Fibroblast of skin of scalp (primary cell): ENCODE measurements around the gene NLRP14. TPM values are rescaled to one million over a fixed set of nuclear protein-coding genes. Genes with fewer than 3 reads are reported as not detected.

Experiments used
- DNase-seq: peaks from one replicate; pipeline ENCODE4 v3.0.0-alpha.2; 2013
- polyA plus RNA-seq, 2 experiments: library from polyadenylated mRNA; unstranded; fragments of 120-200 nt; gene quantifications; one replicate each; pipeline ENCODE4 v1.2.1, GENCODE V29; 2013; ENCODE audit not compliant: insufficient read length in 2 of 2

NLRP14 gene
- polyA plus RNA-seq (2013, experiment 1 of 2; ENCODE audit: insufficient read length), result not detected
- polyA plus RNA-seq (2013, experiment 2 of 2; ENCODE audit: insufficient read length), result not detected

DNA sequence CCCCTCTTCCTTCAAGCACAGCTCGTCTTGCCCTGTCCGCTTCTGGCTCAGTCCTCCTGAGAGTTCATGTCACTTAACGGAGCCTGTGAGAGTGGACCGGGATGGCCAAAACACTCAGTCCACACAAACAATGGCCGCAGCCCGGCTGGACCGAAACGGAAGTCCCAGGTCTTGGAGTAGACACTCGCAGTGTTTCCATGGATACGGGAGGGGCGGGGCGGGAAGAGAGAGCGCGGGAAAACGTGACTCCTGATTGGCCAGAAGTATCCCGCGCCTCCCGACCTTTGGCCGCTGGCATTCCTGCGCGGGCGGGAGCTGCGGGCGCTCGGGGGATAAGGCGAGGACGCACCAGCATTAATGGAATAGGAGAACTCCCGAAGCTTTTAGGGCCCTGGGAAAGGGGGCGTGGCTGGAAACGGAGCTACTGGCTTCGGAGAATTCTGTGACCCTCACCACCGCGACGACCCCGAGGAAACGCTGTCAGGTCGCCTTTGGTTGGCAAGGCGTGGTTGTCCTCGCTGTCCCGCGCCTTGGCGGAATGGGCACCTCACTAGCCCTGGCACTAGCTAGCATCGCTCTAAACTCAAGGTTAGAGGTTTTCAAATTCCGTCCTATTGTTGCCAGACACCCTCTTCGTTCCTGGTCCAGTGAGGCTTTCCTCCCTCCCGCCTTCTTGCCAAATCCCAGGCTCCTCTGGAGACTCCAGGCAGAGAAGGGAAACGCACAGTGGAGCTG is at the start of gene NLRP14, which contains the start of gene ZNF214:
TSS of gene NLRP14 (plus strand) at position 297 of the 735 bp plus-strand sequence. CDS start 18,108 bp downstream, outside the sequence.
TSS of gene ZNF214 (minus strand) at position 164 of the 735 bp plus-strand sequence. CDS start 17,511 bp downstream, outside the sequence.
- peak; percentile 93 for DNase-seq

DNA sequence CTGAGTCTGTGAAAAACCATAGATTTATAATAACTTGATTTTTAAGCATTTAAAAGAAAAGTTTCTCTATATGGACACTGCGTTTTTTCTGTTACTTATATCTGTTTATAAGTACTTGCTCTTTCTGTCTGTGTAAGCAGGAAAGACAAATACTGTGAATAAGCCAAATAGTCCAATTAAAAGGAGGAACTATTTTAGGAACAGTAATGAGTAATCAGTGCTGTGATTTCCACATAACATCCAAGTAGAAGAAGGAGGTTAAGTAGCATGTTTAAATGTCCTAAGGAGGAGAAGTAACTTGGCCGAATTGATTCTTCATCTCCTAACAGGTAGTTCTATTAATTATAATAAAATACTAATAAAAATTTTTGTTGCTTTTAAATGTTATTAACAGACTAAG is 40.9 kb upstream of the NLRP14 start:
- DNase-seq, result no peak

DNA sequence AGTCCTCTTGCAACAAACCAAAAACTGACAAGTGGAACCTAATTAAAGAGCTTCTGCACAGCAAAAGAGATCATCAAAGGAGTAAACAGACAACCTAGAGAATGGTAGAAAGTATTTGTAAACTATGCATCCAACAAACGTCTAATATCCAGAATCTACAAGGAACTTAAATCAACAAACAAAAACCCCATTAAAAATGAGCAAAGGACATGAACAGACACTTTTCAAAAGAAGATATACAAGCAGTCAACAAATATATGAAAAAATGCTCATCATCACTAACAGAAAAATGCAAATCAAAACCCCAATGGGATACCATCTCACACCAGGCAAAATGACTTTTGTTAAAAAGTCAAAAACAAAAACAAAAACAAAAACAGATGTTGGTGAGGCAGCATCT is 33.8 kb upstream of the NLRP14 start:
- no peak for DNase-seq

- DNase-seq, result peak; percentile 37
Measured at GRCh38 chr11:6988506-6988905, 31.8 kb upstream of the NLRP14 start.

- DNase-seq, result no peak
Measured at GRCh38 chr11:6991227-6991626, 29.1 kb upstream of the NLRP14 start.

GRCh38 chr11:6992026-6992425 is 28.3 kb upstream of the NLRP14 start:
- DNase-seq, result peak; percentile 47

DNA sequence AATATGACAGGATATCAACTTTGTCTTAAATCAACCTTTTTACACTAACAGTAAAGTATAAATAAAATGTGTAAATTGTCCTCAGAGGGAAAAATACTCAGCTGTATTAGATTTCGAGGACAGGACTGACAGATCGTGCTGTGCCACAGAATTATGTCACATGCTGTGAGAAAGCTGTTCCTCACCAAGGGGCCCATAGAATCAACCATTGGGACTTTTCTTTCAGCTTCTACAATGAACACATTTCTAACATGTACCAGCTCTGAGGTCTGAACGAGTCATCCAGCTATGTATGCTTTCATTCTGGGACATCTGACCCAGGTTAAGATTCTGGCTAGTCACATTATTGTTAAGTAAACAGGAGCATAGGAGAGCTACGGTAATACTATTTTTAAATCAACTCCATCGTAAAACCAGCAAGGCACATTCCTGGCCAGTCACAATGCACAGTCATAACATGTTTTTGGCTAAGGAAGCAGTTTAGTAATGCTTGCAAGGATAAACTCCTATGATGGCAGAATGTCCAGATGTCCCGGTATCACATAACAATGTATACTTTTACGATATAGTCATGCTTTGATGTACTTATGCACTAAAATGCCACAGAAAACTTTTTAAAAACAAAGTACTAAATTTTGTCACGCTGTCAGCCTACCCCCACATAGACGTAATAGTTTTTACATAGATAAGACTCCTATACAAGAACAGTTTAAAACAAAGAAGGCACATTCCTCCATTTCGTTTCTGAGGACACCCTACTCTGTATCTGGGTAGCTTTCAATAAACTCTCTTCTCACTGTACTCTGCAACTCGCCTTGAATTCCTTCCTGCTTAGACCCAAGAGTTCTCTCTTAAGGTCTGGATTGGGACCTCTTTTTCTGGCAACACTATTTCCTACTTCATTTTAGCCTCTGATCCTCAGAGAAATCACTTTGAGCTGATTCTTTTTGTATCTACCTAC is 27.5 kb upstream of the NLRP14 start:
- peak; percentile 79 for DNase-seq

- no peak for DNase-seq
Measured at GRCh38 chr11:6995703-6996102, 24.6 kb upstream of the NLRP14 start.

GRCh38 chr11:7004482-7004881 is 15.8 kb upstream of the NLRP14 start:
- DNase-seq, result peak; percentile 18

DNA sequence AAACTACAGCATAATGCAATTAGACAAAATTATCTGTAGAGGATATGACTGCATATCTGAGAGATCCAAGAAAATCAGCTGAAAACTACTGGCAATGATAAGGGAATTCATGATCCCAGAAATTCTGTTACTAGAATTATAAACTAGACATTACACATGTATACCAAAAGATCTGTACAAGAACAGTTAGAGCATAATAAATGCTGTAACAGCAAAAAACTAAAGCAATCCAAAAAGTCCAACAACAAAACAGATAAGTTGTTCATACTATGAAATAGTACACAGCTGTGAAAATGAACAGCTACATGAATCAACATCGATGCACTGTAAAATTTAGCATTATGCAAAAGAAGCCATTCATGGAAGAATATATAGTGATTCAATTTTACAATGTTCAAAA is 6.2 kb upstream of the NLRP14 start:
- no peak for DNase-seq

DNA sequence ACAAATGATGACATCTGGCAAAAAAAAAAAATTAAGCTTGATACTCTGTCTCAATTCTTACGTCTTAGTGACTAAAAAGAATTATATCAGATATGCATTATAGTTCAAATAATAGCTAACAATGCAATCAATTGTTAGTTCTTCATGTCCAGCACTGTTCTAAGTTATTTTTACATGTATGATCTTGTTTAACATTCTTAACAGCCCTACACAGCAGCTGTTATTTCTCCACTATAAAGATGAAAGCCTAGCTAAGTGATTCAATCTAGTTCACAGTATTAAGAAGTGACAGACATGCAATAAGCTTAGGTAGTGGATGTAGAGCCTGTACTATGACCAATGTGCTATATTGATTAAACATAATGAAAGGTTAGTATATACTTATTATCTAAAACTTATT is 4.3 kb upstream of the NLRP14 start:
- no peak for DNase-seq

GRCh38 chr11:7019500-7020182 is 638 bp upstream of the NLRP14 start:
- DNase-seq, result peak; percentile 17

GRCh38 chr11:7021318-7021717 is 1.0 kb downstream of the NLRP14 start:
- no peak for DNase-seq

GRCh38 chr11:7028141-7028540 is 7.9 kb downstream of the NLRP14 start:
- no peak for DNase-seq

DNA sequence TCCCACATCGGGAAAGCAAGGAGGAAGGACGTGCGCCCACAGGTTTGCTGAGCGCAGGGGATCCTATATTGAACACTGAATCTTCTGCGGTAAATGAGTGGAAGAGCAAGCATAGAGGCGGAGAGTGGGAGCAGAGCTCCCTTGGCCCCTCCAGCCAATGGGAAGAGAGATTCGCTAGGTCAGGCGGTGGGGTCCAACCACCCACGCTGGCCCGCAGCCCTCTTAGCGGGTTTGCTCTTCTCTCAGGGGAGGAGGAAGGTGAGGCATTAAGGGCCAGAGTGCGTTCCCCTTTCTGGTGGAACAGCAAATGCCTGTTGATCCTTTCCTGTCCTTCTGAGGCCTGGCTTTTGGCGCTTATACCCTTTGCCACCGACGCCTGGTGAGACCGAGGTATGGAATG is 10.6 kb downstream of the NLRP14 start:
- no peak for DNase-seq

DNA sequence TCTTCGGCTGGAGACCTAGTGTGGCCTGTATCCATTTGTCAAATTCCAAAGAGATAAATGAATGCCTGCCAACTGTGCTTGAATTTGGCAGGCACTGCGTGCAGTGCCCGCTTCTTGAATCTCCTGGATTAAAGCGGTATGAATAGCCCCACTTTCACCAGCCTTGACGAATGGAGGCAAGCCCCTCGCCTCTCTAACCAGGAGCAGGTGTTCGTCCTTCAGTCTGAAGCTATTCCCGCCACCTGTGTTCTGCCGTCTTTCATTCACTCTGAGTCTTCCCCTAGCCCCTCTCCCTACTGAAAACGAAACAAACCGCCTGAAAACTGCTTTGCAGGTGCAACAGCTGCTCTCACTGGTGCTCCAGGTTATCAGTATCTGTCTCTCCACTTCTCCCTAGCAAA is 11.2 kb downstream of the NLRP14 start:
- no peak for DNase-seq

DNA sequence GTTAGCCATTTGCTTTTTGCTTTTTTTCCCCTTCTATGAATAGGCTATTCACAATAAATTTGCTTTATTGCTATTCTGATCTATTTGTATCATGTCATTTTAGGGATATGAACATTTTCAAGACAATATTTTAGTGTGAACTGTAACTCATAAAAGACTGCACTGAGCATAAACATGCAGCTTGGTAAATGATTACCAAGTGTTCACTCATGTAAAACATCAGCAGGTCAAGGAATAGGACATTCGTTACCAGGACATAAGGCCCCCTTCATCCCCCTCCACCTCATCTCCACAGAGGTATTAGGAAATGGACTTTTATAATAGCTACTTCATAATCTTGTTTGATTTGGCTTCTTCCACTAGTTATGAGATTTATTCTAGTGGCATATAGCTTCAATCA is 12.4 kb downstream of the NLRP14 start:
- no peak for DNase-seq

DNA sequence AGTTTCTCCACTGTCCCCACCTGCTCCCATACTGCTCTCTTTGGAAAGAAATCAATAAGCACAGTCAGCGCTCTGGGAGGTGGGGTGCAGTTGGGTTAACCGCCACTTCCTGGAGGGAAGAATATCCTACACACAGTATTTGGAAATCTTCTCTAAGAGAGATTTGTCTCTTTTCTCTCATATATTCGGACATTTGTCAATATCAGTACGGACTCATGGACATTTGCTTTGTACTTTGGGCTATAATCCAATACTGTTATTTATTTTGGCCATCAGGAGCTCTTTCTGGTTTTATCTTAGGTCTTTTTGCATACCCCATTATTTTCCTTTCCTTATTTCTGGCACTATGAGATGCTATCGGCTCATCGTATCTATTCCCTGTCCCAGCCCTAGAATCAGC is 13.7 kb downstream of the NLRP14 start:
- no peak for DNase-seq

GRCh38 chr11:7046474-7047175 is 26.3 kb downstream of the NLRP14 start:
- DNase-seq, result no peak

DNA sequence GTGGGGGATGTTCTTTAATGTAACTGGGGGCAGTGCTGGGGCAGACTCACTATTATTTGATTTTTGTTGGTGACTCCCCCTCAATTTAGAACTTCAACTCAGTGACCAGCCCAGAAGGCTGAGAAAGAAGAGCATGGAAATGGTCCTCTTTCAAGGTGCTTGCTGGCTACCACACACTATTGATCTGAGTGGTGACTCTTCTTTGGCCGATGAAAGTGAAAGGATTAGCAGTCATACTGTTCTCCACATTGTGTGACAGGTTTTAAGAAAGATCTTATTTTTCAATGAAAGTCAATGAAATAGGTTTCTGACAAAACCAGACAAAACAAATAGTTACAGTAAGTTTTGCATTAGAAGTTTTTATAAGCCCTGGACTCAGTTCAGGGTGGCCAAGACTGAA is 29.9 kb downstream of the NLRP14 start:
- no peak for DNase-seq

DNA sequence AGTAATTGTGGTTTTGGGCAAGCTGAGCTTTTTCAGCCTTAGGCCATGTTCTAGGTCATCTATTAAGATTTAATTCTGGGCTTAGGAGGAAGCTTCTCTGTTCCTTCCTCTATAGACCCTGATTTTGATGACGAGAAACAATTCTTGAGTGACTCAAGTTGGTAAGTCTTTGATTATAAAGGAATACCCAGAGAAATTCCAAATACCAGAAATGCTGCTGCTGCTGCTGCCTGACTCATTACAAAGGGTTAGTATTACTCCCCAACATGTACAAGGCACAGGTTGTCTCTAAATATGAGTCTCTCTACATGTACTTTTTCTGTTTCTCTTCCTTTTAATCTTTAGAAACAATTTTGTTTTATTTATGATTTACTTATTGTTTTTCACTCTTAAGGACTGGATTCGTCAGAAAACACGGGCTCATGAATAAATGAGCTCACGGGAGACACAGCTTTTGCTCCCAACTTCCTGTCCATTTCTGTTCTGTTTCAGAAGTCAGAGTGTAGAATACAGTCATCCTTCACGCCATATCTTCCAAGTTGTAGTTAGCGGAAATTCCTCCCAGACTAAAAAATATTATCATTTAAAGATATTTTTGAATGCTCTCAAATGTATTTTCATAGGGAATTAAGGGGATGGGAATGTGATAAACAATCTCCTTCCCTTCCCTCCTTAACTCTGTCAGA is 36.7 kb downstream of the NLRP14 start:
- DNase-seq, result no peak
